ENCODE data around the gene ENTREP1. TPM values are rescaled to one million over a fixed set of nuclear protein-coding genes. Genes with fewer than 3 reads are reported as not detected.

ENTREP1 gene
- total RNA-seq, 2 experiments from 2014 or later, result not detected

GRCh38 chr9:69332067-69332685 lies 7.2 kb downstream of the ENTREP1 start:
- H3K4me3 Mint-ChIP-seq, result no peak overlapping the region
- peaks cover 37% of the 10 kb centered on the region for H3K27me3 Mint-ChIP-seq
- ChIA-PET POLR2A (no interaction called here), CTCF (no interaction called here)
- H3K36me3 Mint-ChIP-seq (ENCODE audit: low read depth), result no peaks in the 10 kb centered on the region
- no peak overlapping the region for H3K27ac Mint-ChIP-seq
- DNase-seq, result no peak
- H3K9me3 Mint-ChIP-seq, result no peaks in the 10 kb centered on the region
- no peaks in the 10 kb centered on the region for H3K4me1 Mint-ChIP-seq

DNA sequence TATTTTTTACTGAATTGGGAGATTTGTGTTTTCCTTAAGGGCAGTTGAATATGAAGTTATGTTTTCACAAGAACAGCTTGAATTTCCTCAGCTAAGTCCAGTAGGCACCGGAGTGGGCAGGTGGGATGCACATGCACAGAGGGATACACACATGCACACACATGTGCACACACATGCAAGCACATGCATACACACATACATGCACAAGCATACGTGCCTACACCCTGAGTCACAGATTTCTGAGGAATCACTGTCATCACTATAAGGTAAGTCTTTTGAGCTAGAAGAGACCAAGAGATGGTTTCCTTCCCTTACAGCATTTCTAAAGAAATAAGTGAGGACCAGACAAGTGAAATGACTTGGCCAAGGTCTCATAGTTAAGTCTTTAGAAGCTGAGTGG lies 8.7 kb downstream of the ENTREP1 start:
- Mint-ChIP-seq H3K4me3 (no peak overlapping the region), H3K36me3 (ENCODE audit: low read depth) (no peaks in the 10 kb centered on the region), H3K9me3 (no peaks in the 10 kb centered on the region), H3K27me3 (peaks cover 27% of the 10 kb centered on the region), H3K4me1 (no peaks in the 10 kb centered on the region), H3K27ac (no peak overlapping the region)
- DNase-seq, result no peak
- POLR2A ChIA-PET, result no interaction called here
- CTCF ChIA-PET, result no interaction called here

GRCh38 chr9:69334317-69334716 lies 9.3 kb downstream of the ENTREP1 start:
- H3K36me3 Mint-ChIP-seq (ENCODE audit: low read depth), result no peaks in the 10 kb centered on the region
- peaks cover 23% of the 10 kb centered on the region for H3K27me3 Mint-ChIP-seq
- DNase-seq, result no peak
- H3K4me3 Mint-ChIP-seq, result no peak overlapping the region
- no peaks in the 10 kb centered on the region for H3K9me3 Mint-ChIP-seq
- CTCF ChIA-PET, result no interaction called here
- POLR2A ChIA-PET, result no interaction called here
- no peaks in the 10 kb centered on the region for H3K4me1 Mint-ChIP-seq
- no peak overlapping the region for H3K27ac Mint-ChIP-seq

GRCh38 chr9:69339620-69340019 lies 14.6 kb downstream of the ENTREP1 start:
- no peaks in the 10 kb centered on the region for H3K4me1 Mint-ChIP-seq
- no peak overlapping the region for H3K27ac Mint-ChIP-seq
- H3K27me3 Mint-ChIP-seq, result peaks cover 13% of the 10 kb centered on the region
- H3K36me3 Mint-ChIP-seq (ENCODE audit: low read depth), result no peaks in the 10 kb centered on the region
- ChIA-PET POLR2A (no interaction called here), CTCF (no interaction called here)
- no peak overlapping the region for H3K4me3 Mint-ChIP-seq
- no peak for DNase-seq
- H3K9me3 Mint-ChIP-seq, result no peaks in the 10 kb centered on the region

DNA sequence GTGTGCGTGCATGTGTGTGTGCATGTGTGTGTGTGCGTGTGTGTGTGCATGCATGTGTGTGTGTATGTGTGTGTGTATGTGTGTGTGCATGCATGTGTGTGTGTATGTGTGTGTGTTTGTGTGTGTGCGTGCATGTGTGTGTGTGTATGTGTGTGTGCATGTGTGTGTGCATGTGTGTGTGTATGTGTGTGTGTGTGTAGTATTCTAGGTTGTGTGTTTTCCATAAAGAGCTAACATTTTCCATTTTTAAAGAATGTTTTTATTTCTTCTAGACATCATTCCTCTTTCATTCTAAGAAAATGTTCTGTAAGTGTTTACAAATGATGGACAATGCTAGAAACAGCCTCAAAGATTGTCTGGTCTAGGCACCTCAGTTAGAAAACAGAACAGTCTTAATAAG lies 15.6 kb downstream of the ENTREP1 start:
- ChIA-PET POLR2A (no interaction called here), CTCF (no interaction called here)
- Mint-ChIP-seq H3K27ac (no peak overlapping the region), H3K36me3 (ENCODE audit: low read depth) (no peaks in the 10 kb centered on the region), H3K4me1 (no peaks in the 10 kb centered on the region), H3K27me3 (peaks cover 13% of the 10 kb centered on the region), H3K4me3 (no peak overlapping the region), H3K9me3 (no peaks in the 10 kb centered on the region)
- no peak for DNase-seq

DNA sequence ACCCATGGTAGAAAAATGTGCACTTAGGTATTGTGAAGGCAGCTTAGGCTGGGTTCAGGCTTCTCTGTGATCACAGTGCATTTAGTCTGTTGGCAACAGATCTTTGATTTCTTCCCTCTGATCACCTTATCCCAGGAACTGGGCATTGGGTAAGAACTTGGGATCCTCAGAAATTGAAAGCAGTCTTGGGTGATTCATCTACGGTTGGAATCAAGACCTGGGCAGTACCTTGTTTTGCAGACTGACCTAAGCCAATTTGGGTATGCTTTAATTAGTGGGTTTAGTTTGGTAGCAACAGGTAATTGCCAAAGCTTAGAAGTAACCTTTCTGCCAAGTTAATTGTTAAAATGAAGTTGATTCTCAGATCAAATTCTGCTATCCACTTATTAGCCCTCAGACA lies 17.8 kb downstream of the ENTREP1 start:
- CTCF ChIA-PET, result no interaction called here
- H3K27ac Mint-ChIP-seq, result no peak overlapping the region
- no peaks in the 10 kb centered on the region for H3K36me3 Mint-ChIP-seq (ENCODE audit: low read depth)
- no peak overlapping the region for H3K4me3 Mint-ChIP-seq
- no peaks in the 10 kb centered on the region for H3K9me3 Mint-ChIP-seq
- no peaks in the 10 kb centered on the region for H3K4me1 Mint-ChIP-seq
- H3K27me3 Mint-ChIP-seq, result peaks cover 13% of the 10 kb centered on the region
- POLR2A ChIA-PET, result no interaction called here
- no peak for DNase-seq

DNA sequence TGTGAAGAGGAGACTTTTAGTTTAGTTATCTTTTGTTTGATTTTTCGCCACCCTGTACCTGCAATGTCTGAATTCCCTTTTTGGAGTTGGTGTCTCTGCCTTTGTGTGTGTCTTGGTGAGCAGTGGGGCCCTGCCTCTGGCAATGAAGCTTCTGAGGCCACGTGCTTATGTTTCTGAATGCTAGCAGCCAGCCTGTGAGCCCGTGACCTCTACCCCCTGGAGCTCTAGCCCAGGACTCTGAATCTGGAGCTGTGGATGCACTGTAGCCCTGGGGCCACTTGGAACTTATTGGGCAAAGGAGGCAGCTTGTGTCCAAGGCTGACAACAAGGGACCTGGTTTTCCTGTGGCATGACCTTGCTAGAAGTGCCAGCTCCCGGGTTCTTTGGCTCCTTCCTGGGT lies 19.4 kb downstream of the ENTREP1 start:
- H3K4me1 Mint-ChIP-seq, result no peaks in the 10 kb centered on the region
- no peak overlapping the region for H3K4me3 Mint-ChIP-seq
- peaks cover 10% of the 10 kb centered on the region for H3K27me3 Mint-ChIP-seq
- no peak overlapping the region for H3K27ac Mint-ChIP-seq
- H3K36me3 Mint-ChIP-seq (ENCODE audit: low read depth), result no peaks in the 10 kb centered on the region
- ChIA-PET CTCF (interaction anchor here (1.0 kb wide), 1 partner anchor 289 kb away, joined by 3 read pairs; no protein-coding TSS in a partner anchor), POLR2A (no interaction called here)
- no peaks in the 10 kb centered on the region for H3K9me3 Mint-ChIP-seq
- no peak for DNase-seq

GRCh38 chr9:69346596-69347390 lies 21.8 kb downstream of the ENTREP1 start:
- Mint-ChIP-seq H3K27me3 (peaks cover 13% of the 10 kb centered on the region), H3K27ac (no peak overlapping the region), H3K4me3 (no peak overlapping the region), H3K9me3 (no peaks in the 10 kb centered on the region), H3K36me3 (ENCODE audit: low read depth) (no peaks in the 10 kb centered on the region), H3K4me1 (no peaks in the 10 kb centered on the region)
- POLR2A ChIA-PET, result no interaction called here
- no peak for DNase-seq
- CTCF ChIA-PET, result no interaction called here

DNA sequence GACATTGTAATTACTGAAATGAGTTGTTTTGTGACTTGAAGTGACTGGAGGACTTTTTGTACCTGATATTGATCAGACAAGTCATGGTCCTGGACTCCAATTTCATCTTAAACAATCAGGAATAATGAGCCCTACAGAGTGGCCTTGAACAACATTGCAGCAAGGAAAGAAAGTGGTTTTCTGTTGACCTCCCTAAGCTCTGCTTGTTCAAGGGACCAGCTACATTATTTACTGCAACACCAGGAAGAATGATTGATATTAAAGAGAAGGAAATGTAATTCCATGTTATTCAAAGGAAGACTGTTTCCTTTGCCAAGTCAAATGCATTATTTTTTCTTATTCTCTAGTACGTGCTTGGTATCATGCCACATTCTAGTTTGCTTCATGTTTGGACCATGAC lies 22.6 kb downstream of the ENTREP1 start:
- ChIA-PET POLR2A (no interaction called here), CTCF (no interaction called here)
- H3K9me3 Mint-ChIP-seq, result no peaks in the 10 kb centered on the region

DNA sequence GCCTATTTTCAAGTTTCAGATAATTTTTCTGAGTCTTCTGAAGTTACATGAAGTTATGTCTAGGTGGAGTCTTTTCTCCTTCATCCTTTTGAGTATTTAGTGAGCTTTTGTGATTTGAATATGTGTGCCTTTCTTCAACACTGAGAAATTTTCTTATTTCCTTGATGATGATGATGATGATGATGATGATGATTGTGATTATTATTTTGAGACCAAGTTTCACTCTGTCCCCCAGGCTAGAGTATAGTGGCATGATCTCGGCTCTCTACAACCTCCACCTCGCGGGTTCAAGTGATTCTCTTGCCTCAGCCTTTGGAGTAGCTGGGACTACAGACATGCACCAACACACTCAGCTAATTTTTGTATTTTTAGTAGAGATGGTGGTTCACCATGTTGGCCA lies 26.2 kb downstream of the ENTREP1 start:
- Mint-ChIP-seq H3K36me3 (ENCODE audit: low read depth) (no peaks in the 10 kb centered on the region), H3K27me3 (peaks cover 6% of the 10 kb centered on the region), H3K4me3 (no peak overlapping the region), H3K9me3 (no peaks in the 10 kb centered on the region), H3K4me1 (no peaks in the 10 kb centered on the region), H3K27ac (no peak overlapping the region)
- ChIA-PET CTCF (no interaction called here), POLR2A (no interaction called here)
- no peak for DNase-seq

More for the DNA sequence above, 22.6 kb downstream of the ENTREP1 start:
- H3K4me3 Mint-ChIP-seq, result no peak overlapping the region
- no peak for DNase-seq
- H3K36me3 Mint-ChIP-seq (ENCODE audit: low read depth), result no peaks in the 10 kb centered on the region
- H3K4me1 Mint-ChIP-seq, result no peaks in the 10 kb centered on the region
- H3K27me3 Mint-ChIP-seq, result peaks cover 13% of the 10 kb centered on the region
- no peak overlapping the region for H3K27ac Mint-ChIP-seq

- Mint-ChIP-seq H3K9me3 (no peaks in the 10 kb centered on the region), H3K4me1 (no peaks in the 10 kb centered on the region), H3K27me3 (peaks cover 15% of the 10 kb centered on the region), H3K36me3 (ENCODE audit: low read depth) (no peaks in the 10 kb centered on the region), H3K27ac (no peak overlapping the region), H3K4me3 (no peak overlapping the region)
- ChIA-PET CTCF (no interaction called here), POLR2A (no interaction called here)
- DNase-seq, result no peak
Measured at GRCh38 chr9:69355232-69355631, 30.2 kb downstream of the ENTREP1 start.

DNA sequence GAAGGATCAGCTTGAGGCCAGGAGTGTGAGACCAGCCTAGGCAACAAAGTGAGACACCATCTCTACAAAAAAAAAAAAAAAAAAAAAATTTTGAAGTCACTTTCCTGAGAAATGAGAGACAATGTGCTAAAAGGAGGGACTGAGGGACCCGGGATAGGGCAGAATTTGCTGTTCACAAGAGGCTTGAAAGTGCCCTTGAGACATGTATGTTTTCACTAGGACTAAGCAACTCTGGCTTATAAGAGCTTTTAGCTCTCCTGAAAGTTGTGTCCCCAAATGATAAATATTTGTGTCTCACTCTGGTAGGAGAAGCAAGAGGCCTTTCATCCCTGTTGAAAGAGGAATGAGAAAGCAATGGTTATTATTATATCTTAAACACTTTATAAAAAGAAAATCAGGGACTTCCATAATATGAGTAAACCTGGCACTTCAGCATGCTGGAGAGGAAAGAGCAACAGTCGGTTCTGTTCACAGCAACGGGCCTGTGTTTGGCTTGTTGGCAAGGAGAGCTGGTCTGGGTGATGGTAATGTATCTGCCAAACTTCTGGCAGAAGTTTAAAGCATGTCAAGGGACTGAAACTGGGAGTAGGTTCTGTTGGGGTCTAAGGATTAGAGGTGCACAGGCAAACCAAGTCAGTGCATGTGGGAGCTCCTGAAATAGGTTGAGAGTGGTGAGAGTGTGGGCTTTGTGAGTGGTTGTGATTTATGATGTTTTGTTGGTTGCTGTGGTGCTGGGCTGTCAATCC lies 32.2 kb downstream of the ENTREP1 start:
- ChIA-PET CTCF (interaction anchor here (0.6 to 0.7 kb wide), 2 partner anchors 204 to 444 kb away, joined by 3 read pairs; no protein-coding TSS in a partner anchor), POLR2A (no interaction called here)
- DNase-seq, result no peak
- no peaks in the 10 kb centered on the region for H3K4me1 Mint-ChIP-seq
- no peaks in the 10 kb centered on the region for H3K36me3 Mint-ChIP-seq (ENCODE audit: low read depth)
- H3K4me3 Mint-ChIP-seq, result no peak overlapping the region
- H3K9me3 Mint-ChIP-seq, result no peaks in the 10 kb centered on the region
- no peak overlapping the region for H3K27ac Mint-ChIP-seq
- H3K27me3 Mint-ChIP-seq, result peaks cover 20% of the 10 kb centered on the region

- no peak for DNase-seq
- H3K9me3 Mint-ChIP-seq, result no peaks in the 10 kb centered on the region
- ChIA-PET POLR2A (no interaction called here), CTCF (no interaction called here)
- no peak overlapping the region for H3K27ac Mint-ChIP-seq
- peaks cover 20% of the 10 kb centered on the region for H3K27me3 Mint-ChIP-seq
- no peaks in the 10 kb centered on the region for H3K36me3 Mint-ChIP-seq (ENCODE audit: low read depth)
- H3K4me3 Mint-ChIP-seq, result no peak overlapping the region
- H3K4me1 Mint-ChIP-seq, result no peaks in the 10 kb centered on the region
Measured at GRCh38 chr9:69357821-69358220, 32.8 kb downstream of the ENTREP1 start.

- no peaks in the 10 kb centered on the region for H3K9me3 Mint-ChIP-seq
- H3K27me3 Mint-ChIP-seq, result peaks cover 11% of the 10 kb centered on the region
- no peaks in the 10 kb centered on the region for H3K4me1 Mint-ChIP-seq
- ChIA-PET CTCF (no interaction called here), POLR2A (no interaction called here)
- H3K4me3 Mint-ChIP-seq, result no peak overlapping the region
- H3K27ac Mint-ChIP-seq, result no peak overlapping the region
- DNase-seq, result no peak
- H3K36me3 Mint-ChIP-seq (ENCODE audit: low read depth), result no peaks in the 10 kb centered on the region
Measured at GRCh38 chr9:69363191-69363590, 38.2 kb downstream of the ENTREP1 start.

All from activated CD4-positive, alpha-beta memory T cell treated with anti-CD3 and anti-CD28 coated beads, Interleukin-2, amount 10 ng/mL, durations not matched to agents 7 days and 5 days (primary cell).